H9 (cell line): Measurements from ENCODE around the gene RMDN2. TPM values are rescaled to one million over a fixed set of nuclear protein-coding genes. Genes with fewer than 3 reads are reported as not detected.

Experiments used
- DNase-seq: peaks from one replicate; pipeline ENCODE4 v3.0.0-alpha.2; 2017
- H2AFZ ChIP-seq: one replicate; pipeline ENCODE4 v1.6.1; 2013; ENCODE audit warnings: mild to moderate bottlenecking, low read length, control low read depth, moderate library complexity
- H2AK5ac ChIP-seq: 2 replicates; pipeline ENCODE4 v1.6.1; 2013; ENCODE audit warnings: low read length, control low read depth, mixed read lengths; ENCODE audit not compliant: insufficient read length
- H2BK120ac ChIP-seq: one replicate; pipeline ENCODE4 v1.6.1; 2013; ENCODE audit warnings: low read depth, mild to moderate bottlenecking, low read length, control low read depth, inconsistent platforms; ENCODE audit not compliant: poor library complexity, severe bottlenecking
- H2BK12ac ChIP-seq: 2 replicates; pipeline ENCODE4 v1.6.1; 2013; ENCODE audit warnings: low read length, control low read depth, mixed read lengths, low read depth; ENCODE audit not compliant: insufficient read length
- H2BK15ac ChIP-seq: 2 replicates; pipeline ENCODE4 v1.6.1; 2013; ENCODE audit warnings: low read depth, low read length, control low read depth
- H2BK20ac ChIP-seq: one replicate; pipeline ENCODE4 v1.6.1; 2013; ENCODE audit warnings: low read depth, mild to moderate bottlenecking, low read length, control low read depth, inconsistent platforms; ENCODE audit not compliant: poor library complexity, severe bottlenecking
- H2BK5ac ChIP-seq: 2 replicates; pipeline ENCODE4 v1.6.1; 2013; ENCODE audit warnings: low read length, control low read depth, mixed read lengths; ENCODE audit not compliant: insufficient read length
- H3K14ac ChIP-seq: 2 replicates; pipeline ENCODE4 v1.6.1; 2013; ENCODE audit warnings: low read length, control low read depth; ENCODE audit not compliant: insufficient read depth
- H3K18ac ChIP-seq: 2 replicates; pipeline ENCODE4 v1.6.1; 2013; ENCODE audit warnings: low read depth, mild to moderate bottlenecking, mixed read lengths, low read length, control low read depth; ENCODE audit not compliant: insufficient read length
- H3K23ac ChIP-seq: 2 replicates; pipeline ENCODE4 v1.6.1; 2013; ENCODE audit warnings: low read length, control low read depth, mixed read lengths, low read depth; ENCODE audit not compliant: insufficient read length
- H3K23me2 ChIP-seq: 2 replicates; pipeline ENCODE4 v1.6.1; 2013; ENCODE audit warnings: low read depth, mild to moderate bottlenecking, mixed read lengths, low read length, control low read depth; ENCODE audit not compliant: insufficient read length, poor library complexity, severe bottlenecking
- H3K27ac ChIP-seq: 2 replicates; pipeline ENCODE4 v1.5.1; 2013; ENCODE audit warnings: low read length, control low read depth, mixed read lengths, low read depth; ENCODE audit not compliant: insufficient read length
- H3K27me3 ChIP-seq: 2 replicates; pipeline ENCODE4 v1.6.1; 2013; ENCODE audit warnings: low read length, control low read depth, inconsistent platforms; ENCODE audit not compliant: insufficient read depth
- H3K4ac ChIP-seq: 2 replicates; pipeline ENCODE4 v1.6.1; 2013; ENCODE audit warnings: low read depth, mild to moderate bottlenecking, control low read depth, inconsistent platforms, low read length, moderate library complexity
- H3K4me1 ChIP-seq: 2 replicates; pipeline ENCODE4 v1.6.1; 2013; ENCODE audit warnings: low read length, control low read depth, inconsistent platforms; ENCODE audit not compliant: insufficient read depth
- H3K4me2 ChIP-seq: 2 replicates; pipeline ENCODE4 v1.6.1; 2013; ENCODE audit warnings: low read length, control low read depth, mixed read lengths; ENCODE audit not compliant: insufficient read length, insufficient read depth
- H3K56ac ChIP-seq: 2 replicates; pipeline ENCODE4 v1.6.1; 2013; ENCODE audit warnings: low read depth, mild to moderate bottlenecking, mixed read lengths, low read length, control low read depth; ENCODE audit not compliant: insufficient read length
- H3K79me1 ChIP-seq: 2 replicates; pipeline ENCODE4 v1.6.1; 2013; ENCODE audit warnings: low read depth, mild to moderate bottlenecking, moderate library complexity, low read length, control low read depth, inconsistent platforms; ENCODE audit not compliant: insufficient read depth, poor library complexity, severe bottlenecking
- H3K79me2 ChIP-seq: 2 replicates; pipeline ENCODE4 v1.6.1; 2013; ENCODE audit warnings: low read length, control low read depth, inconsistent platforms; ENCODE audit not compliant: insufficient read depth
- H3K9ac ChIP-seq: 2 replicates; pipeline ENCODE4 v1.6.1; 2013; ENCODE audit warnings: low read length, control low read depth, mixed read lengths; ENCODE audit not compliant: insufficient read length; ENCODE audit errors: extremely low read depth
- H3K9me3 ChIP-seq: one replicate; pipeline ENCODE4 v1.6.1; 2013; ENCODE audit warnings: low read depth, low read length, inconsistent platforms; ENCODE audit not compliant: control insufficient read depth
- H3T11ph ChIP-seq: one replicate; pipeline ENCODE4 v1.6.1; 2013; ENCODE audit warnings: mild to moderate bottlenecking, low read length, control low read depth, inconsistent platforms
- H4K20me1 ChIP-seq: one replicate; pipeline ENCODE4 v1.6.1; 2013; ENCODE audit not compliant: control insufficient read depth, insufficient read length, insufficient read depth
- H4K5ac ChIP-seq: 2 replicates; pipeline ENCODE4 v1.6.1; 2013; ENCODE audit warnings: low read depth, mild to moderate bottlenecking, mixed read lengths, low read length, control low read depth; ENCODE audit not compliant: insufficient read length
- H4K8ac ChIP-seq: replicated peaks from 2 replicates; pipeline ENCODE4 v1.6.1; 2013; ENCODE audit warnings: low read length, control low read depth, mixed read lengths, low read depth; ENCODE audit not compliant: insufficient read length
- H4K91ac ChIP-seq: 2 replicates; pipeline ENCODE4 v1.6.1; 2013; ENCODE audit warnings: low read depth, mild to moderate bottlenecking, moderate library complexity, mixed read lengths, low read length, control low read depth; ENCODE audit not compliant: insufficient read length
- H3K27ac Mint-ChIP-seq, 3 experiments: 2 replicates in 2 of 3; 3 replicates in 1 of 3; pipeline ENCODE4 v1.8.0; 2020 to 2021; ENCODE audit warnings: mixed read lengths in 3 of 3, mild to moderate bottlenecking in 1 of 3, moderate library complexity in 1 of 3
- H3K27me3 Mint-ChIP-seq: 2 replicates; pipeline ENCODE4 v1.8.0; 2021; ENCODE audit warnings: low read depth, mild to moderate bottlenecking, moderate library complexity, mixed read lengths
- H3K36me3 Mint-ChIP-seq, 3 experiments: 2 replicates in 2 of 3; 3 replicates in 1 of 3; pipeline ENCODE4 v1.8.0; 2020 to 2021; ENCODE audit warnings: low read depth in 3 of 3, mixed read lengths in 3 of 3; ENCODE audit not compliant: insufficient read depth in 1 of 3
- H3K4me1 Mint-ChIP-seq, 2 experiments: 2 replicates each; pipeline ENCODE4 v1.8.0; 2020; ENCODE audit warnings: mixed read lengths in 2 of 2
- H3K4me3 Mint-ChIP-seq, 2 experiments: 2 replicates in 1 of 2; 3 replicates in 1 of 2; pipeline ENCODE4 v1.8.0; 2020 to 2021; ENCODE audit warnings: mild to moderate bottlenecking in 2 of 2, mixed read lengths in 2 of 2, moderate library complexity in 1 of 2
- H3K9me3 Mint-ChIP-seq, 2 experiments: 2 replicates in 1 of 2; 3 replicates in 1 of 2; pipeline ENCODE4 v1.8.0; 2020; ENCODE audit warnings: mild to moderate bottlenecking in 2 of 2, mixed read lengths in 2 of 2, moderate library complexity in 1 of 2
- CTCF ChIP-seq: fragments of 200-600 bp; sonication (generic); conservative IDR thresholded peaks from 3 replicates; pipeline ENCODE4 v1.8.0; 2021; ENCODE audit warnings: antibody characterized with exemption, mild to moderate bottlenecking
- WGBS: extraction: QIAGEN DNeasy Blood & Tissue Kit; methylation state at CpG from one replicate; pipeline ENCODE4 v1.1.7; 2013; ENCODE audit warnings: missing lambda C conversion rate, low lambda C conversion rate, mixed read lengths; ENCODE audit not compliant: insufficient read length; ENCODE audit errors: extremely low coverage; 5-methylcytosine and 5-hydroxymethylcytosine counted together
- total RNA-seq: library from RNA; stranded (reverse); gene quantifications from 2 replicates; pipeline ENCODE4 v1.2.1, GENCODE V29; 2021

The RMDN2 gene
- total RNA-seq, 1 experiment from 2014 or later: 2.8 TPM

GRCh38 chr2:37997629-37998028 lies 72.5 kb downstream of the RMDN2 start:
- H3K79me2 ChIP-seq: no peaks in the 10 kb centered on the region
- H3K56ac ChIP-seq: no peak overlapping the region
- H3K14ac ChIP-seq: no peak overlapping the region
- H4K91ac ChIP-seq: no peak overlapping the region
- H3K79me1 ChIP-seq: no peaks in the 10 kb centered on the region
- H3K4me1 ChIP-seq: no peaks in the 10 kb centered on the region
- H3K27me3 ChIP-seq: no peaks in the 10 kb centered on the region
- Mint-ChIP-seq H3K4me3 (no peak overlapping the region), H3K36me3 (peaks cover 0 to 7% (median 3%) of the 10 kb centered on the region in 3 experiments; a peak in 2 of 7 replicates), H3K4me1 (peaks cover 8 to 12% of the 10 kb centered on the region in 2 experiments), H3K9me3 (peaks cover 7 to 9% of the 10 kb centered on the region in 2 experiments; a peak in 4 of 5 replicates), H3K27ac (no peak overlapping the region), H3K27me3 (no peaks in the 10 kb centered on the region; the same call in 1 of the 2 replicates)
- no peak for TF ChIP-seq CTCF
- H2BK120ac ChIP-seq: no peak overlapping the region
- no peak overlapping the region for H2BK20ac ChIP-seq
- no peak overlapping the region for H2AFZ ChIP-seq
- H2BK15ac ChIP-seq: no peak overlapping the region
- H3K9ac ChIP-seq: no peak overlapping the region
- H3K18ac ChIP-seq: no peak overlapping the region
- no peak overlapping the region for H2AK5ac ChIP-seq
- no peaks in the 10 kb centered on the region for H3K23me2 ChIP-seq
- no peaks in the 10 kb centered on the region for H4K20me1 ChIP-seq
- no peak overlapping the region for H2BK12ac ChIP-seq
- no peak overlapping the region for H3K4ac ChIP-seq
- no peak overlapping the region for H4K5ac ChIP-seq
- WGBS: no CpG with 5 or more reads among the region's 1 CpG
- no peak overlapping the region for H3K4me2 ChIP-seq
- no peak overlapping the region for H3T11ph ChIP-seq
- no peak overlapping the region for H3K27ac ChIP-seq
- H3K23ac ChIP-seq: no peak overlapping the region
- no peaks in the 10 kb centered on the region for H3K9me3 ChIP-seq
- DNase-seq: no peak
- no peak overlapping the region for H2BK5ac ChIP-seq
- H4K8ac ChIP-seq: no peak overlapping the region
